Measurements from ENCODE around the gene SMLR1.
"Not testable (repeated sequence)": the region's sequence is repeated elsewhere in the genome, so short reads cannot be mapped to it uniquely, and the experiment has no call there.

Gene SMLR1

DNA sequence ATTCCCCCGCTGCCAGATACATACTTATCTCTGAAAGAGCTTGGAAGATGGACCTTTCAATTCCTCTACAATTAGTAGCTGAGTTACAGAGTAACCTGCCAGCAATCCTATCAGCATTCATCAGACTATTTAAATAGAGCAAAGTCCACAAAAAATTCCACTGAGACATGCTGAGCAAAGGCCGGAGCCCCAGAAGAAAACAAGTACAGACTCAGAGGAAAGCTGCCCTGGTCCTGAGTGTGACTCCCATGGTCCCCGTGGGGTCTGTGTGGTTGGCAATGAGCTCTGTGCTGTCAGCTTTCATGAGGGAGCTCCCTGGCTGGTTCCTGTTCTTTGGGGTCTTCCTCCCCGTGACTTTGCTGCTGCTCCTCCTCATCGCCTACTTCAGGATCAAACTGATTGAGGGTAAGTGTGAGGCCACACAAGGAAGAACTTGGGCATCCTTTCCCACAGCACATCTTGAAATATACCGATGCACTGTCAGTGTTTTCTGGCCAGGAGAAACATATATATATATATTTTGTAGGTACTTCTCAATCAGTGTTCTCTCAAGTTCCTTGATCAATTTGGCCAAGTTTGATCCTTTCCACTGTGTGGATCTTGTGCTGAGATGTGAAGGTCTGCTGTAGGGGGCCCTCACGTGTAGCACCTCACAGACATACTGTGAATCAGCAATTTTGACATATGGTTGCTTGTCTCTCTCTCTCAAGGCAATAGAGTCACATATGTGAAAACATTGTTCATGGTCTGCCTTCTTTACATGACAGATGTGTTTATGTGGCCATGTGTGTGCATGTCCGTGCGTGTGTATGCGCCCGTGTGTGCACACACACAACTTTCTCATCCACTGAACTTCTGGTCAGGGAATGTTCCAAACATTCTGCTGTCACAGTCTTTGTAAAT lies at the start of gene SMLR1:
Gene SMLR1, plus strand, starts transcription at position 160 of the 903 bp plus-strand sequence. Its CDS starts 8 bp downstream, at position 168.
- DNase-seq: no peak

- DNase-seq: no peak
Measured at GRCh38 chr6:130778946-130779657, 48.1 kb upstream of the SMLR1 start.

- DNase-seq: no peak
Measured at GRCh38 chr6:130779658-130780033, 47.6 kb upstream of the SMLR1 start.

DNA sequence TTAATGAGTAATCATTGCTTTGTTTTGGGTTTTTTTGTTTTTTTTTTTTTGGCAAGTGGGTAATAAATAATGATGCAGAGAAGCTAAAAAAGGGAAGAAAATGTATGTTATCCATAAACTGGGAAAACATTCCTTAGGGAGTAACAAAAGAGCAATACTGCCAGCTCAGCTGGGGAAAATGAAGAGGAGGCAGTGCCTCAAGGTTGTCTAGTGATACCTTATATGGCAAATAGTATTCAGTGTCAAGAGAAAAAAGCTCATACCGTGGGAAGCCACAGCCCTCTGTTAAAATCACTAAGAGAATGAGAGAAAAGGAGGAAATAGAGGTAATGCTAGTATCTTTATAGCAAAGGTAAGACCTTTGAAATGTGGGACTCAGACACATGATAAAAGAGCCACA lies 47.1 kb upstream of the SMLR1 start:
- DNase-seq: no peak

DNA sequence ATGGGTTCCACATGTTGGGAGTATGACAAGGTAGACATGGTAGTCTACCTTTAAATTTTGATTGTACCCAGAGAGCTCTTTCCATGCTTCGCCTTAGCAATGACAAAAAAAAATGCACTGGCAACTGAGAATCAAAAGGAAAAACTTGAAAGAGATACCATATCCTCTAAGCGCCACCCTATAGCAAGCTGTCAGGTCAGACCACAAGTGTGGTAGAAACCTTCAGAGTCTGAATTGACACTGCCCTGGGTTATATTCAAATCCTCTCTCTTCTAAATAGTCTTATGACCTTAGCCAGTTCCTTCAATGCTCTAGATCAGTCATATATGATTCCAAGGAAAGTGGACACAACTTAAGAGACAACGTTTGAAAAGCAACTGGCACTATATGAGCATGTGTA lies 45.6 kb upstream of the SMLR1 start:
- DNase-seq: no peak

DNA sequence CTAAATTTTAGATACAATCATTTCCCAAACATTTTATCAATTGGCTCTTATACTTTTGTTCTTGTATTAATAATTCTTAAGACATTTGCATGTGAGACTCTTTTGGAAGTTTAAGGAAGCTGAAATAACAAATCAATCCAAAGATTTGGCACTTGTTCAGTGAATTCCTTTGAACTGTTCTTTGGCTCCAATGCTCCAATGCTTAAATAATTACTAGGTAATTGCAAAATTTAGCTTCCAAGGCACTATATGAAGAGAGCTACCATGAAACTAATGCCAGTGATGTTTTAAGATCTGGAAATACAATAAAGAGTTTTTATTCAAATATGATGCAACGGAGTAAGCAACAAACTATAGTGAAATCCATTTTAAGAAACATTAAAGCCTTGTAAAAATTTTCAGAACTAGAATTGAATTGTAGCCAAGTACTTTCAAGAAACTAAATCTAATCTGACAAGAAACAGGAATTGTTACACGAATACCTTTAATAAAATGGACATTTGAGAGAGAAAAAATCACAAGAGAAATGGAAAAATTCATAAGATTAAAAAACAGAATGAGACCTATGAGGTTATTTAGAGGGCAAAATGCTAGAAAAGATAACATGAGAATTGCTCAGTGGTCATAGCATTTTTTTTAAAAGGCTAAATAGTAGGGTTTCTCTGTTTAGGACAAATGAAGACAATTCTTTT lies 43.6 kb upstream of the SMLR1 start:
- DNase-seq: no peak

- no peak for DNase-seq
Measured at GRCh38 chr6:130787726-130788500, 39.3 kb upstream of the SMLR1 start.

GRCh38 chr6:130788954-130789353 lies 38.3 kb upstream of the SMLR1 start:
- DNase-seq: no peak

DNA sequence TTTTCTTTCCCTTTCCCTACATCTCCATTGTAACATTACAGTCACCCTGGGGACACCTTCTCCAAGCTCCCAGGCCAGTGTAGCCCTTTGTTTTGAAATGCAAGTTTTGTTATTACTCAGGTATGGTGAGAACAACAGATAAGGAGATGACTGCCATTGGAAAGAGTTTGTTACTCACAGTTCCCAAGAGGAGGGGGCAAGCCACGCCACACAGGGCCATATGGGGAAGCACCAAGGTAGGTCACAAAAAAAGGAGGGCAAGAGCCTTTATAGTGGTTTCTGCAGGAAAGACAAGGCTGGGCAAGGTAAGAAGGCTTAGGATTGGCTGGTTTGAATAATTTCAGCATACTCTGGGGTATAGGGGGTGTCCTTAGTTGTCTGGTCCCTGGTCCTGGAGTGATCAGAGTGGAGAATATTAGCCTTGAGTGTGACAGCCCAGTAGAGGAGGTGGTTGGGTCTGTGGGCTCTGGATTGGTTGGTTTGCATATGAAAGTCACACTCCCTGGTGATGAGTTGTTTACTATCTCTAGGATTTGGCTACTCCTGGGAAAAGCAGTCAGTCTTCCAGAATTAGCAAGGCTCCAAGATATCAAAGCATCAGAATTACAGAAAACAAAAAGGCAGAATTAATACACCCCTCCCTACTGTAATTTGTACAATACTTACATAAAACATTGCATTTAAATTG lies 33.1 kb upstream of the SMLR1 start:
- no peak for DNase-seq

GRCh38 chr6:130794738-130795137 lies 32.5 kb upstream of the SMLR1 start:
- DNase-seq: no peak

DNA sequence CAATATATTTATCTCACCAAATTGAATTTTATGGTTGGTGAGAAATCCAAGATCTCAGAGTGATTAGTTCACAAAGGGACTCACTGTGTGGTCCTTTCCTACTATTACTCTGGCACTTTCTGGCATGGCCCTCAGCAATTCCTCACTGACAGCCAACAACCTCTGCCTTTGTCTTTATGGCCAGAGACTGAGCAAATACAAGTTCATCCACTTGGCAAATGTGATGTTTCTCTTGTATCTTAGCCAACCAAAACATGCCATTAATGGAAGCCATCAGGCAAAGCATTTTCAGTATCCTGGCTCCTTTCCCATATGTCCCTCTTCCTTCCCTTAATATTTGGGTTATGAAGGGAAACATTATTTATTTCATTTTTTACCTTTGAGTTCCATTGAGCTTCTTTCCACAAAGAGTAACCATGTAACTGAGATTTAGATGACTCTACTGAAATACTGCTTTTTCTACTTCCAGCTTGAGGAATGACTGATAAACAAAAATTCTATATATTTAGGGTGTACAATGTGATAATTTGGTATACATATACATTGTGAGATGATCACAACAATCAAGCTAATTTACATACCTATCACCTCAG lies 30.8 kb upstream of the SMLR1 start:
- DNase-seq: no peak

DNA sequence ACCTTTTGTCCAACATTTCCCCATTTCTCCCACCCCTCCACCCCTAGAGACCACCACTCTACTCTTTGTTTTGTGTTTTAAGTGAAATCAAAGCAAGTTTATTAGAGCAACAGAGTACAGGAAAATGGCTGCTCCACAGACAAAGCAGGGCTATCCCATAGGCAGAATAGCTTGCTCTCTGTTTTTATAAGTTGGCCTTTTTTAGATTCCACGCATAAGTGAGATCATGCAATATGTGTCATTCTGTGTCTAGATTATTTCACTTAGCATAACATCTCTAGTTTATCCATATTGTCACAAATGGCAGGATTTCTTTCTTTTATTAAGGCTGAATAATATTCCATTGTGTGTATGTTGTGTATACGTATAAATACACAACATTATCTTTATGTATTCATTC lies 30.1 kb upstream of the SMLR1 start:
- DNase-seq: no peak

DNA sequence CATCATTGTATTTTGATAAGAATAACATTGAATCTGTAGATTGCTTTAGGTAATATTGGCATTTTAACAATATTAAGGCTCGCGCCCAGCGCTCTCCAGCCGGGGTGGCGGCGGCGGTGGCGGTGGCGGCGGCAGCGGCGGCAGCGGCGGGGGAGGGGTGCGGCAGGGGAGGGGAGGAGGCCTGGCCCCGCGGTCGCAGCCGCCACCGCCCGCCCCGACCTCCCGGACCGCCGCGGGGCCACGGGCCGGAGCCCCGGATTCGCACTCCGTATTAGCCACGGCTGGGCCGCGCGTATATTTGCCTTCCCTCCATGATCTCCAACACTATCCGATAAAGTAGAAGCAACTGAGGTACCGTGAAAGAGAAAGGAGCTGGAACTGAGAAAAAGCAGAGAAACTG lies 25.8 kb upstream of the SMLR1 start:
- DNase-seq: not testable (repeated sequence)

DNA sequence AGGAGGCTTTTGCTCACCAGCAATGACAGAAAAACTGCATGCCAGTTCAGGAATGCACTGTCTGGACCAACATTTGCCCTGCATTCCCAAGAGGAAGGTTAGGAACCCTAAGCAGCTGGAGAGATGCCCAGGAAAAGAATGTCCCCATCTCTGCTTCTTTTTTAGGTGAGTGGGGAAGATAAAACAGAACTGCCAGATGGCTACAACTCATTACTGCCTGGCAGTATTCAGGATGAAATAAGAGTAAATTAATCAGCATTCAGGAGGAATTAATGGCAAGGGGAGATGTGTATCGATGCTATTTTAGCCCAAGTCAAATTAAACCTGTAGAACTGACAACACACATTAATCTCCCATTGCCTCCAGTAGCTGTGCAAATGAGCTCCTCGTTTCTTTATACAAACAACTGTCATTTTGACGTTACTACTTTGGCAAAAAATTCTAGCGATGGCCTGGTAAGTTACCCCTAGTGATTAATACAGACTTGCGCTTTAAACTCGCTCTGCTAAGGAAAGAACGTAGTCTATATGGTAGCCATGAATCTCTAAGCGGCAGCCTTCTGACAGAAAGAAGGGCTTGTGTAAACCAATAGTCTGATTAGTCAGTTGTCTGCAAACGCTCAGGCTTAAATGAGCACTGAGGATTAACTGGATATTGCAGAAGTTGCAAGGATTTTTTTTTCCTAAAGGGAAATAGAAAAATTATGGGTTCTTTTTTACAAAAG lies 16.7 kb upstream of the SMLR1 start:
- DNase-seq: no peak

DNA sequence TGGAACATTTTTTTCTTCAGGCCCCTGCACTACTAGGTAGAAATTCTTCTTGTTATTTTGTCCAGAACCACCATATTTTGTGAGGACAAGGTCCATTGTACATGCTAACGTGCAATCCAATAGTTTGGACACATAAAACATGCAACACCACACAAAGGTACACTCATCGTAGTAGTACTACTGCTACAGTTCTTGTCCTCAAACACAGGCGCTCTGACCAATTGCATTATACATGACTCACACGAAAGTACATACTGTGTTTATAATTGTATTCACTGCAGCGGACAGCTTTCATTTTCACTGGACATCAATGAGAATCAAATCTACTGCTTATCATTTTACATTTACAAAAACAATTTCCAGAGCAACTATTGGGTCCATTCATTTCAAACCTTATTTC lies 15.3 kb upstream of the SMLR1 start:
- no peak for DNase-seq

DNA sequence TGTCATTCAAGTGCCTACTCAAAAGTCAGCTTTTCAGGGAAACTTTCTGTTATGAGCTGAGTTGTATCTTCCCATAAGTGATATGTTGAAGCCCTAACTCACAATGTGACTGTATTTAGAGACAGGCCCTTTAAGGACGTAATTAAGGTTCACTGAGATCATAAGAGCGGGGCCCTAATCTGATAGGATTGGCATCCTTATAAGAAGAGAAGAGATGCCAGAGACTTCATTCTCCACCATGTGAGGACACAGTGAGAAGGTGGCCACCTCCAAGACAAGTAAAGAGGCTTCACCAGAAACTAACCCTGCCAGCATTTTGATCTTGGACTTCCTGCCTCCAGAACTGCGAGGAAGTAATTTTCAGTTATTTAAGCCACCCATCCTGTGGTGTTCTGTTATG lies 12.7 kb upstream of the SMLR1 start:
- no peak for DNase-seq

DNA sequence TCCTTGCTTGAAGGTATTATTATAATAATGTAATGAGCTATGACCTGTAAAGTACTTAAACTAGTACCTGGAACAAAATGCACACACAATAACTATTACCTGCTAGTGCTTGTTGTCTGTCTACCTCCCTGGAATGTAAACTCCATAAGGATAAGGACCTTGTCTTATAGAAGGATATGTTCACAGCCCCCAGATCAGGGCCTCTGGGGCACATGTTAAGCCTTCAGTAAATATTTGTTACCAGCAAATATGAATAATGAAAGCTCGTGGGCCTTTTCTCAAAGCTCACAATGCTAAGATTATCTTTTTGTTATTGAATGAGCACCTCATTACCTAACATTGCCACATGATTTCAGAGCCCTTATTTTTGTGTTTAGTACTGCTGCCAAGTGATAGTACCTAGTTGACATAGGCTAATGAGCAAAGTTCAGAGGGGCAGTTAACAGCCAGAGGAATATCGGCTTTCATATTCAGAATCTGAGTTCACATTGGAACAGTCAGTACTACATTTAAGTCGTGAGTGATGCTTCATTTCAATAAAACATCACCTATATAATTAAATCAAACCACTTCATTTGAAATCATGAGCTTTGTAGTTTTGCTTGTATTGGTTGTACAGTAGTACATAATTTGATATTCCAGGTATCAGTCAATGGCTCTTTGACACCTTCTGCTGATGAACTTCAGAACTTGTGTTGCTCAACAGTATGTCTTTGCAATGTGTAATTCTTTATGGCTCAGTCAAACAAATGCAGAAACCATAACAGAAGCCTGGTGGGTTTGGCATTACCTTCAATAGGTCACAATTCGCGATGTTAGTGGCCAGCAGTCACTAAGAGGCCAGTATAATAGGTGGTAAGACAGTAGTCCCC lies 11.8 kb upstream of the SMLR1 start:
- DNase-seq: no peak

- no peak for DNase-seq
Measured at GRCh38 chr6:130822736-130823135, 4.5 kb upstream of the SMLR1 start.

DNA sequence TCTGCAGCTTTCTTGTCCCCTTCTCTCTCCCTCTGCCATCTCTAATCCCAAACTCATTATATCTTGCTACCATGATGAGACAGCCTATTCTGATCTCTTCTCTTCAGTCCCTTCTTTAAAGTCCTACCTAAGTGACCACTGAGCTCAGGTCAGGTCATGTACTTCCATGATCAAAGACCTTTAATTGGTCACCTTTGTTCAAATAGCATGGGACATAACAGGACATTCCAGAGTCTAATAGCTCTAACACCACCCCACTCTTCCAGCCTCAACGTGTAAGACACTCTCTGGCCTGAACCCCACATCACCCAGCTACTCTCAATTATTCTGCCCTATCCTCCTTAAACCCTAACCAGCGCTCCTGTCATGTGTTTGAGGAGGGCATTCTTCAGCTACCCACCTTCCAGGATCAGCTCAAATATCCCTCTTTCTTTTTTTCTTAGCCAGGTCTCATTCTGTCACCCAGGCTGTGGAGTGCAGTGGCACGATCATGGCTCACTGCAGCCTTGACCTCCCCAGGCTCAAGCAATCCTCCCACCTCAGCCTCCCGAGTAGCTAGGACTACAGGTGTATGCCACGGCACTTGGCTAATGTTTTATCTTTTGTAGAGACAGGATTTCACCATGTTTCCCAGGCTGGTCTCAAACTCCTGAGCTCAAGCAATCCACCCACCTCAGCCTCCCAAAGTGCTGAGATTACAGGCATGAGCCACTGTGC lies 2.1 kb upstream of the SMLR1 start:
- DNase-seq: no peak

All from hematopoietic multipotent progenitor cell treated with erythropoietin and hydrocortisone succinate and interleukin-3 and kit ligand, for 8 days (in vitro differentiated cells).